Activated CD8-positive, alpha-beta T cell treated with anti-CD3 and anti-CD28 coated beads, Interleukin-2, amount 10 ng/mL, durations not matched to agents 7 days and 5 days (primary cell): Measurements from ENCODE around the gene MPPED2. TPM values are rescaled to one million over a fixed set of nuclear protein-coding genes. Genes with fewer than 3 reads are reported as not detected.

ENCODE experiments used
- ATAC-seq: fragments of 150-1000 bp; cut with Tn5 transposase; one replicate; pipeline ENCODE4 v1.10.0; 2021; ENCODE audit warnings: moderate library complexity
- CTCF ChIA-PET: fragments of 350-600 bp; sonication (Branson Sonifier 250); formaldehyde crosslinking; loops from one replicate; lab custom pipeline; 2021; ENCODE audit warnings: antibody characterized with exemption; lab: Charles Lee
- POLR2A ChIA-PET: fragments of 350-600 bp; sonication (Branson Sonifier 250); formaldehyde crosslinking; loops from one replicate; lab custom pipeline; 2021; ENCODE audit warnings: antibody characterized with exemption; lab: Charles Lee
- DNase-seq: peaks from one replicate; pipeline ENCODE4 v3.0.0-alpha.2; 2020
- H3K27ac Mint-ChIP-seq: one replicate; pipeline ENCODE4 v1.8.0; 2021; ENCODE audit warnings: mild to moderate bottlenecking, mixed read lengths
- H3K27me3 Mint-ChIP-seq: one replicate; pipeline ENCODE4 v1.8.0; 2021; ENCODE audit warnings: low read depth, mixed read lengths
- H3K36me3 Mint-ChIP-seq: one replicate; pipeline ENCODE4 v1.8.0; 2021; ENCODE audit warnings: low read depth, mixed read lengths
- H3K4me1 Mint-ChIP-seq: one replicate; pipeline ENCODE4 v1.8.0; 2021; ENCODE audit warnings: low read depth, mixed read lengths
- H3K4me3 Mint-ChIP-seq: one replicate; pipeline ENCODE4 v1.8.0; 2021; ENCODE audit warnings: mild to moderate bottlenecking, mixed read lengths
- H3K9me3 Mint-ChIP-seq: one replicate; pipeline ENCODE4 v1.8.0; 2022; ENCODE audit warnings: mixed read lengths; ENCODE audit not compliant: insufficient read depth
- total RNA-seq, 2 experiments: library from RNA; stranded (reverse); gene quantifications; one replicate each; pipeline ENCODE4 v1.2.3, GENCODE V29; 2021

MPPED2 gene
- total RNA-seq, 2 experiments from 2014 or later: not detected

- H3K4me1 Mint-ChIP-seq: no peaks in the 10 kb centered on the region
- DNase-seq: no peak
- no peaks in the 10 kb centered on the region for H3K36me3 Mint-ChIP-seq
- ChIA-PET POLR2A (no interaction called here), CTCF (no interaction called here)
- H3K4me3 Mint-ChIP-seq: no peak overlapping the region
- peaks cover 2% of the 10 kb centered on the region for H3K27me3 Mint-ChIP-seq
- no peak for ATAC-seq
- H3K27ac Mint-ChIP-seq: no peak overlapping the region
- H3K9me3 Mint-ChIP-seq: no peaks in the 10 kb centered on the region
Measured at GRCh38 chr11:30549565-30549964, 36.6 kb downstream of the MPPED2 start.

GRCh38 chr11:30546334-30546733, 39.8 kb downstream of the MPPED2 start:
- ChIA-PET POLR2A (no interaction called here), CTCF (no interaction called here)
- ATAC-seq (no peak), DNase-seq (no peak)
- Mint-ChIP-seq H3K4me3 (no peak overlapping the region), H3K9me3 (no peaks in the 10 kb centered on the region), H3K27ac (no peak overlapping the region), H3K36me3 (no peaks in the 10 kb centered on the region), H3K4me1 (no peaks in the 10 kb centered on the region), H3K27me3 (no peaks in the 10 kb centered on the region)

GRCh38 chr11:30545507-30545906, 40.6 kb downstream of the MPPED2 start:
- H3K27me3 Mint-ChIP-seq: no peaks in the 10 kb centered on the region
- H3K4me3 Mint-ChIP-seq: no peak overlapping the region
- no peak overlapping the region for H3K27ac Mint-ChIP-seq
- ChIA-PET CTCF (no interaction called here), POLR2A (no interaction called here)
- DNase-seq (no peak), ATAC-seq (no peak)
- no peaks in the 10 kb centered on the region for H3K9me3 Mint-ChIP-seq
- no peaks in the 10 kb centered on the region for H3K4me1 Mint-ChIP-seq
- H3K36me3 Mint-ChIP-seq: no peaks in the 10 kb centered on the region

GRCh38 chr11:30543066-30543465, 43.1 kb downstream of the MPPED2 start:
- DNase-seq: no peak
- H3K4me1 Mint-ChIP-seq: no peaks in the 10 kb centered on the region
- H3K27me3 Mint-ChIP-seq: no peaks in the 10 kb centered on the region
- no peaks in the 10 kb centered on the region for H3K36me3 Mint-ChIP-seq
- H3K27ac Mint-ChIP-seq: no peak overlapping the region
- H3K4me3 Mint-ChIP-seq: no peak overlapping the region
- no peaks in the 10 kb centered on the region for H3K9me3 Mint-ChIP-seq
- no peak for ATAC-seq
- ChIA-PET POLR2A (no interaction called here), CTCF (no interaction called here)

- DNase-seq (no peak), ATAC-seq (no peak)
- Mint-ChIP-seq H3K27me3 (no peaks in the 10 kb centered on the region), H3K9me3 (no peaks in the 10 kb centered on the region), H3K4me1 (no peaks in the 10 kb centered on the region), H3K27ac (no peak overlapping the region), H3K4me3 (no peak overlapping the region), H3K36me3 (no peaks in the 10 kb centered on the region)
- POLR2A ChIA-PET: no interaction called here
- CTCF ChIA-PET: no interaction called here
Measured at GRCh38 chr11:30540781-30541180, 45.4 kb downstream of the MPPED2 start.

- DNase-seq: no peak
- H3K4me1 Mint-ChIP-seq: no peaks in the 10 kb centered on the region
- no peak overlapping the region for H3K27ac Mint-ChIP-seq
- ATAC-seq: no peak
- no peaks in the 10 kb centered on the region for H3K9me3 Mint-ChIP-seq
- no peaks in the 10 kb centered on the region for H3K27me3 Mint-ChIP-seq
- no peaks in the 10 kb centered on the region for H3K36me3 Mint-ChIP-seq
- H3K4me3 Mint-ChIP-seq: no peak overlapping the region
- CTCF ChIA-PET: no interaction called here
- POLR2A ChIA-PET: no interaction called here
Measured at GRCh38 chr11:30538251-30538650, 47.9 kb downstream of the MPPED2 start.

GRCh38 chr11:30535818-30536217, 50.3 kb downstream of the MPPED2 start:
- Mint-ChIP-seq H3K4me1 (no peaks in the 10 kb centered on the region), H3K36me3 (no peaks in the 10 kb centered on the region), H3K4me3 (no peak overlapping the region), H3K27ac (no peak overlapping the region), H3K9me3 (no peaks in the 10 kb centered on the region), H3K27me3 (no peaks in the 10 kb centered on the region)
- DNase-seq (no peak), ATAC-seq (no peak)
- POLR2A ChIA-PET: interaction anchor here (0.5 kb wide), 1 partner anchor 22 kb away, joined by 3 read pairs; no protein-coding TSS in a partner anchor
- CTCF ChIA-PET: no interaction called here

GRCh38 chr11:30533445-30533947, 52.7 kb downstream of the MPPED2 start:
- H3K27me3 Mint-ChIP-seq: no peaks in the 10 kb centered on the region
- no peaks in the 10 kb centered on the region for H3K36me3 Mint-ChIP-seq
- no peak for DNase-seq
- POLR2A ChIA-PET: no interaction called here
- H3K9me3 Mint-ChIP-seq: no peaks in the 10 kb centered on the region
- CTCF ChIA-PET: no interaction called here
- ATAC-seq: no peak
- no peaks in the 10 kb centered on the region for H3K4me1 Mint-ChIP-seq
- H3K4me3 Mint-ChIP-seq: no peak overlapping the region
- H3K27ac Mint-ChIP-seq: no peak overlapping the region

GRCh38 chr11:30527566-30527965, 58.6 kb downstream of the MPPED2 start:
- Mint-ChIP-seq H3K36me3 (no peaks in the 10 kb centered on the region), H3K27ac (no peak overlapping the region), H3K4me1 (no peaks in the 10 kb centered on the region), H3K4me3 (no peak overlapping the region), H3K9me3 (no peaks in the 10 kb centered on the region), H3K27me3 (peaks cover 2% of the 10 kb centered on the region)
- POLR2A ChIA-PET: no interaction called here
- ATAC-seq: no peak
- CTCF ChIA-PET: no interaction called here
- no peak for DNase-seq

- no peaks in the 10 kb centered on the region for H3K4me1 Mint-ChIP-seq
Measured at GRCh38 chr11:30526558-30526957, 59.6 kb downstream of the MPPED2 start.

GRCh38 chr11:30522536-30523243, 63.5 kb downstream of the MPPED2 start:
- DNase-seq (no peak), ATAC-seq (no peak)
- ChIA-PET POLR2A (no interaction called here), CTCF (no interaction called here)
- H3K4me1 Mint-ChIP-seq: no peaks in the 10 kb centered on the region
- H3K4me3 Mint-ChIP-seq: no peak overlapping the region
- H3K27me3 Mint-ChIP-seq: no peaks in the 10 kb centered on the region
- H3K9me3 Mint-ChIP-seq: no peaks in the 10 kb centered on the region
- no peak overlapping the region for H3K27ac Mint-ChIP-seq
- H3K36me3 Mint-ChIP-seq: no peaks in the 10 kb centered on the region

More at GRCh38 chr11:30526558-30526957, 59.6 kb downstream of the MPPED2 start:
- Mint-ChIP-seq H3K27me3 (peaks cover 2% of the 10 kb centered on the region), H3K4me3 (no peak overlapping the region), H3K27ac (no peak overlapping the region), H3K9me3 (no peaks in the 10 kb centered on the region), H3K36me3 (no peaks in the 10 kb centered on the region)
- ChIA-PET POLR2A (no interaction called here), CTCF (no interaction called here)
- ATAC-seq (no peak), DNase-seq (no peak)

GRCh38 chr11:30521297-30522071, 64.7 kb downstream of the MPPED2 start:
- ChIA-PET POLR2A (no interaction called here), CTCF (no interaction called here)
- no peaks in the 10 kb centered on the region for H3K36me3 Mint-ChIP-seq
- H3K4me1 Mint-ChIP-seq: no peaks in the 10 kb centered on the region
- no peak for ATAC-seq
- H3K27me3 Mint-ChIP-seq: no peaks in the 10 kb centered on the region
- DNase-seq: no peak
- H3K27ac Mint-ChIP-seq: no peak overlapping the region
- no peaks in the 10 kb centered on the region for H3K9me3 Mint-ChIP-seq
- no peak overlapping the region for H3K4me3 Mint-ChIP-seq
